ENCODE measurements around the gene CCN6.

DNA sequence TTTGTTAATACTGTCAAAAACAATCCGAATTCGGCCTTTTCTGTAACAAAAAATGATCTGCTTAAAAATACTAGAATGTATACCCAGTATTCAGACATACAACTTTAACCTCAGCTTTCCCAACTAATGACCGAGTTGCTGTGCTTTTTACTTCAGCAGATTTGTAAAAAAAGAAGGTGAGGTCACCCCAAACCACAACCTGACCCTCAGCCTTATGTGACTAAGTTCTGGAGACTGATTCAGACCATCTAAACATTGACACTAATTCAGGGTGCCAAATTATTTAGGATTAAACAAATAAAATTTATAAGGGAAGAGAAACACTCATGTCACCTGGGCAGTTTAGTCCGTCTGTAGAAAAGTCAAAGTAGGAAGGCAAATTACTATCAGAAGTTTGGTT, 7.7 kb downstream of the CCN6 start:
- no peak for TF ChIP-seq ZNF384 (IDR thresholded peaks at IDR 0.05)
- TF ChIP-seq HDGF (IDR thresholded peaks at IDR 0.05; ENCODE audit: borderline replicate concordance), result no peak
- no peak for TF ChIP-seq ARNT (IDR thresholded peaks at IDR 0.05)
- no peak for TF ChIP-seq SUZ12 (IDR thresholded peaks at IDR 0.05)
- TF ChIP-seq CTBP1 (IDR thresholded peaks at IDR 0.05; ENCODE audit: borderline replicate concordance), result no peak

Measured in HEK293T (cell line).